Adrenal gland (tissue), 12 donors: Measurements from ENCODE around the gene MAP3K8. TPM values are rescaled to one million over a fixed set of nuclear protein-coding genes. Genes with fewer than 3 reads are reported as not detected.

Experiments
- DNase-seq, 7 donors: peaks; one replicate each; pipeline ENCODE4 v3.0.0-alpha.2; 2019 to 2020
- H3K27ac ChIP-seq, 5 donors: fragments of 200-600 bp; sonication (generic) in 4 of 5; 1 replicate in 3 of 5; 2 replicates in 2 of 5; pipeline versions ENCODE4 v1.5.1 to v1.8.0; 2016 to 2020; ENCODE audit warnings: mild to moderate bottlenecking in 1 of 5
- H3K27me3 ChIP-seq: fragments of 200-600 bp; 2 replicates; pipeline ENCODE4 v1.8.0; 2021
- H3K36me3 ChIP-seq, 2 donors: fragments of 200-600 bp; replicated peaks in 1 of 2; 1 replicate in 1 of 2; 2 replicates in 1 of 2; pipeline versions ENCODE4 v1.5.1 to v1.8.0; 2018 to 2022
- H3K4me1 ChIP-seq, 2 donors: fragments of 200-600 bp; replicated peaks in 1 of 2; 1 replicate in 1 of 2; 2 replicates in 1 of 2; pipeline versions ENCODE4 v1.5.1 to v1.8.0; 2018 to 2021
- H3K4me3 ChIP-seq, 4 donors: fragments of 200-600 bp; sonication (generic) in 3 of 4; one replicate each; pipeline ENCODE4 v1.5.1; 2016 to 2018
- H3K9me3 ChIP-seq, 3 donors: fragments of 200-600 bp; sonication (generic) in 1 of 3; replicated peaks in 1 of 3; 1 replicate in 2 of 3; 2 replicates in 1 of 3; pipeline versions ENCODE4 v1.5.1 to v1.8.0; 2016 to 2021
- CTCF ChIP-seq, 6 experiments: fragments of 450-650 bp in 4 of 6; fragments of 200-600 bp in 2 of 6; sonication (generic) in 1 of 6; IDR thresholded peaks; 1 replicate in 5 of 6; 2 replicates in 1 of 6; pipeline versions ENCODE4 v1.5.1 to v1.8.0; 2016 to 2021; ENCODE audit warnings: antibody characterized with exemption in 6 of 6, mild to moderate bottlenecking in 2 of 6, moderate library complexity in 1 of 6
- POLR2A ChIP-seq, 2 donors: fragments of 450-650 bp; IDR thresholded peaks; one replicate each; pipeline ENCODE4 v1.6.1; 2017; ENCODE audit warnings: antibody characterized with exemption in 2 of 2, mild to moderate bottlenecking in 2 of 2, moderate library complexity in 1 of 2
- WGBS, 4 donors: extraction: QIAGEN DNeasy Blood & Tissue Kit in 2 of 4; methylation state at CpG; one replicate each; pipeline versions ENCODE4 v1.1.5 to v1.1.7; 2013 to 2017; 5-methylcytosine and 5-hydroxymethylcytosine counted together
- intact Hi-C, 2 donors: fragments of 100-400 bp; cut with DNase I; formaldehyde crosslinking; loops; one replicate each; pipeline versions ENCODE4 v1.14.1 to v1.15.0; 2022 to 2023
- polyA plus RNA-seq, 3 donors: library from polyadenylated mRNA; stranded (reverse); fragments of 200-250 nt in 2 of 3; fragments of 350-450 nt in 1 of 3; fragmentation: Illumina TruSeq in 1 of 3; extraction: RNeasy Lipid Tissue Mini Kit (QIAGEN cat#74804) in 1 of 3; gene quantifications; one replicate each; pipeline ENCODE4 v1.2.3, GENCODE V29; 2013 to 2014
- total RNA-seq, 9 donors: library from RNA; depleted of rRNA in 4 of 9; stranded (reverse); fragments of >200 nt in 4 of 9; fragments of 120-200 nt in 1 of 9; fragmentation: NEBNext Ultra II Directional in 1 of 9; extraction: Animal tissue kit (Norgen Biotek cat#: 25700) in 1 of 9; gene quantifications; one replicate each; pipeline versions ENCODE4 v1.1.0 to v1.2.4, GENCODE V29; 2013 to 2023
- donor health status: healthy with polysubstance abuse.
- donor health status: Bipolar disorder and iron deficiency.
- donor health status: DM: yes; HTN: yes; CAD: no.
- donor health status: DM: no; HTN: no; CAD: no.
- donor health status: DM: no; HTN: no; CAD: no.
- donor health status: DM: yes; HTN: yes; CAD: no.

Gene MAP3K8
- total and polyA plus RNA-seq, 12 donors = 2.0 to 58.0 (median 20.1) TPM

- H3K9me3 ChIP-seq = no peaks in the 10 kb centered on the region
- H3K4me3 ChIP-seq = no peak overlapping the region
- peaks cover 0 to 39% of the 10 kb centered on the region in 2 donors for H3K36me3 ChIP-seq
- peaks cover 4 to 58% of the 10 kb centered on the region in 2 donors for H3K4me1 ChIP-seq
- WGBS, 4 donors = 93 to 97% (median 93%) methylated on average over 3 of the region's 3 CpGs
- peak overlapping the region in 1 of 5 donors; percentile 19 for H3K27ac ChIP-seq
- H3K27me3 ChIP-seq = no peaks in the 10 kb centered on the region
- TF ChIP-seq POLR2A (IDR thresholded peaks at IDR 0.05) = no peak
- no peak for TF ChIP-seq CTCF (IDR thresholded peaks at IDR 0.05)
- intact Hi-C loops = no loop called here
- no peak for DNase-seq
Measured at GRCh38 chr10:30439931-30440330, 5.9 kb downstream of the MAP3K8 start.

- Histone ChIP-seq H3K36me3 (peaks cover 0 to 42% of the 10 kb centered on the region in 2 donors), H3K27me3 (no peaks in the 10 kb centered on the region), H3K9me3 (no peaks in the 10 kb centered on the region), H3K27ac (peak overlapping the region in 1 of 5 donors; percentile 29), H3K4me1 (peaks cover 4 to 56% of the 10 kb centered on the region in 2 donors), H3K4me3 (no peak overlapping the region)
- TF ChIP-seq CTCF (IDR thresholded peaks at IDR 0.05) (no peak), POLR2A (IDR thresholded peaks at IDR 0.05) (no peak)
- DNase-seq = no peak
- whole genome bisulfite sequencing, 4 donors = 64 to 93% (median 73%) methylated on average over 4 of the region's 4 CpGs
- intact Hi-C loops = no loop called here
Measured at GRCh38 chr10:30442019-30442606, 8.1 kb downstream of the MAP3K8 start.

GRCh38 chr10:30443049-30443448, 9.1 kb downstream of the MAP3K8 start:
- H3K36me3 ChIP-seq = peaks cover 0 to 52% of the 10 kb centered on the region in 2 donors
- TF ChIP-seq CTCF (IDR thresholded peaks at IDR 0.05) = no peak
- no peak for TF ChIP-seq POLR2A (IDR thresholded peaks at IDR 0.05)
- no peaks in the 10 kb centered on the region for H3K9me3 ChIP-seq
- 80 to 90% (median 84%) methylated on average over 3 of the region's 3 CpGs for WGBS, 4 donors
- H3K4me3 ChIP-seq = no peak overlapping the region
- intact Hi-C loops = no loop called here
- H3K27me3 ChIP-seq = no peaks in the 10 kb centered on the region
- H3K27ac ChIP-seq = peak overlapping the region in 1 of 5 donors; percentile 3
- DNase-seq = no peak
- H3K4me1 ChIP-seq = peaks cover 4 to 47% of the 10 kb centered on the region in 2 donors

- peaks cover 0 to 33% of the 10 kb centered on the region in 2 donors for H3K4me1 ChIP-seq
- H3K27ac ChIP-seq = peak overlapping the region in 1 of 5 donors; percentile 42
- no peaks in the 10 kb centered on the region for H3K9me3 ChIP-seq
- H3K27me3 ChIP-seq = no peaks in the 10 kb centered on the region
- H3K36me3 ChIP-seq = peaks cover 0 to 58% of the 10 kb centered on the region in 2 donors
- intact Hi-C loops = no loop called here
- 31 to 51% (median 35%) methylated on average over 2 of the region's 2 CpGs for WGBS, 4 donors
- no peak for TF ChIP-seq POLR2A (IDR thresholded peaks at IDR 0.05)
- no peak for TF ChIP-seq CTCF (IDR thresholded peaks at IDR 0.05)
- no peak for DNase-seq
- H3K4me3 ChIP-seq = no peak overlapping the region
Measured at GRCh38 chr10:30445711-30446110, 11.7 kb downstream of the MAP3K8 start.
